Left renal cortex interstitium (tissue), 4 donors: Measurements from ENCODE around the gene KIF23. TPM values are rescaled to one million over a fixed set of nuclear protein-coding genes. Genes with fewer than 3 reads are reported as not detected.

Experiments
- DNase-seq, 4 donors: peaks; one replicate each; pipeline ENCODE4 v3.0.0-alpha.2; 2013; ENCODE audit warnings: low read depth in 4 of 4, low spot score in 2 of 4, missing footprints in 1 of 4
- polyA plus RNA-seq, 4 donors: library from polyadenylated mRNA; unstranded; fragments of 120-200 nt; gene quantifications; one replicate each; pipeline ENCODE4 v1.2.1, GENCODE V29; 2013; ENCODE audit not compliant: insufficient read length in 4 of 4

The KIF23 gene
- polyA plus RNA-seq, 4 donors = 26.5 to 43.7 (median 37.9) TPM

DNA sequence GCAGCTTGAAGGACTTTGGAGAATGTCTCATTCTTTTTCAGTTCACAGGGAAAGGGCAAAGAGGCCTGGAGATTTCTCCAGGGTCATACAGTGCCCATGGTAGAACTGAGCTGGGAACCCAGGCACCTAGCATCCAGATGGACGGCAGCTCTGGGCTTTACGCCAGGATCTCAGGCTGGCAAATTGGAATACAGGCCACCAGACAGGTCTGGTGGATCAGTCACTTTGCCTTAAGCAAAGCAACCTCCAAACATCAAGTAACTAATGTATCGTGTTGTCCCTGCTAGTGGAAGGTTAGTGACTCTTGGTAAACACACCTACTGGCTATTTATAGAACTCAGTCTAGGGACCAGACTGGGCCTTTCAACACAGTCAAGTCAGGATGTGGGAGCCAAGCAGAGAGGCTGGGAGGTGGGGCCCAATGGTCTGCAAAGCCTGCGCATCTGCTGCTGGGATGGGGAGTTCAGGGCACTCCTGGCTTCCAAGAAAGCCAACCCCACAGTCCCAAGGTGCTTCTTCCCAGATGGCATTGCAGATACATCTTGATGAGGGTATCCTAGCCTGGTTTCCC is 68.6 kb downstream of the KIF23 start:
- no peak for DNase-seq

DNA sequence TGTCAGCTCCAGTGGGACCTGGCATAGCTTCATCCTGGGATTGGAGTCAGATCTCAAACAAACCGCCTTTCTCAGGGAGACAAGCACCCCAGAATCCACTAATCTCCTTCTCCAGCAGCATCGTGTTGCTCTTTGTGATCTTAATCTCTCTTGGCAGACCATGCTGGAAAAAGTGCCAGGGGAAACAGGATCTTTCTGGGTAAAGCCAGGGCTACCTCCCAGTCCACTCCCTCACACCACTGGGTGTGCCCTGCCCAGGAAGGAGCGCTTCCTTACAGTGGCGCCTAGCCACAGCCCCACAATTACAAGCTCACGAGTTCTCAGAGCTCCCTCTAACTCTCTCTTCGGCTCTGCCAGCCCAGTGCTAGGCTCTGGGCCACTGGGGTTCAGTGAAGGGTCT is 70.7 kb downstream of the KIF23 start:
- no peak for DNase-seq

DNA sequence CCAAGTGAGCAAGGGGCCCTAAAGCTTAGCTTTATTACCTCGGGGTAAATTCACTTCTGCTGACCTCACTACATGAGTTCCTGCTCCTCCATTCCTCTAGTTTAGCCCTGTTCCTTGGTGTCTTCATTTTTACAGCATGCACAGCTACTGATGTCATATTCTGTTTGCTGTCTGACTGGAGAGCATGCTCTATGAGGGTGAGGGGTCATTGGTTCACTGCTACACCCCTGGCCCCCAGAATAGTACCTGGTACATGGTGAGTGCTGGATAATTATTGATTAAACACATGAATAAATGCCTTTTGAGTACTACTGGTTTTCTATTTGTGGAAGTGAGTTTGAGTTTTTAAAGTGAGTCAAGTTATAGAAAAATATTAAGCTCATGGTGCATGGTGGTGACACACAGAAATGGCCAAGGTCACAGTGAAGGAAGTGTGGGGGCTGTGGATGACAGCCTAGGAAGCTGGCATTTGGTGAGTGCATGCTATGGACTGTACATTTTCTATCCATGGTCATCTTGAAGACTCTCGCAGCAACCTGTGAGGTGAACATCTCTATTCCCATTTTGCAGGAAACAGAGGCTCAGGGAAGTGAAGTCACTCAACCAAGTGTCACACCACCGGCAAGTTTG is 72.4 kb downstream of the KIF23 start:
- no peak for DNase-seq

DNA sequence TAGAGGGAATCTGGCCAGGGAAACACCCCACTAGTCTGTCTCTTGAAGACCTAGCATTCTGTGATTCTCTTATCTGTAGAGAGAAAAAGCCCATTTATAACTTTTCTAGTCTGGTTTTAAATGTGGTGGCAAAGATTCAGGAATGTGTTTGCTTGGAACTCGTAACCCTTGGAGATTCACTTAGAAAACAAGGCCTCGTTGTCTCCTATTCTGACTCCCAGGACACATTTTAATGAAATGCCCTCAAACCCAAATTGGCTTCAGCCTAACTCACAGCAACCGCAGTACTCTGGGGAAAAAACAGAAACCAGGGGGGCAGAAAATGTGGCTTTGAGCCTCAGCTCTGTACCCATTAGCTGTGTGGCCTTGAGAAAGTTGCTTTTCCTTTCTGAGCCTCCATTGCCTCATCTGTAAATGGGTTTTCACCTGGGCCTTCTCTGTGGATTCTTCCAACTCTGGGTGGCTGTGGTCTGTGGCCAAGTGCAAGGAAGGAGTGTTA is 75.0 kb downstream of the KIF23 start:
- no peak for DNase-seq

DNA sequence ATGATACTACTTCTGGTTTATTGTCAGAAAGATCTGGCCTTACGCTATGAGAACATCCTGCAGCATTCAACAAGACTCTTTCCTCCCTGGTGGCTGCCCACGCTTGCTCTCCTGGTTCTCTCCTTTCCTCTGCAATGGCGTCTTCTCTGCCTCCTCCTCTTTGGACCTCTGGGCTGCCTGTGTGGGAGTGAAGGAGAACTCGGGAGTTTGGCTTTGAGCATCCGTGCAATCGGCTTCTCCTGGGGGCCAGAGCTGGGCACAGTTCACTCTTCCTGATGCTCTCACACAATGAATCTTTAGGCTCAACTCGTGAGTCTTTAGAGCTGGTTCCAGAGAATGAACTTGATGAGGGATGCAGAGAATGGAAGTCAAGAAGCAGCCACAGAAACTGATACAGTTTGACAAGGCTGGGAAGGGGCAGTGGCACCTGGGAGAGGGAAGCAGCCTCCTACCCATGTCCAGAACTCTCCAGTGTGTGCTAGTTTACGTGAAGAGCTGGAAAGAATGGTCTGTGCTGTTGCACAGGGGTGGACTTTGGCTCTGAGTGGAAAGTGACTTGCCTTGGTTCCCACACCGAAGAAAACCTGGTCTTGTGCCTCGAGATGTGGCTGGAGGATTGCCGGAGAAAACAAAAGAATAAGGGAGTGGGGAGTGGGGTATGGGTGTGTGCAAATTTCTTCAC is 76.3 kb downstream of the KIF23 start:
- DNase-seq = no peak

DNA sequence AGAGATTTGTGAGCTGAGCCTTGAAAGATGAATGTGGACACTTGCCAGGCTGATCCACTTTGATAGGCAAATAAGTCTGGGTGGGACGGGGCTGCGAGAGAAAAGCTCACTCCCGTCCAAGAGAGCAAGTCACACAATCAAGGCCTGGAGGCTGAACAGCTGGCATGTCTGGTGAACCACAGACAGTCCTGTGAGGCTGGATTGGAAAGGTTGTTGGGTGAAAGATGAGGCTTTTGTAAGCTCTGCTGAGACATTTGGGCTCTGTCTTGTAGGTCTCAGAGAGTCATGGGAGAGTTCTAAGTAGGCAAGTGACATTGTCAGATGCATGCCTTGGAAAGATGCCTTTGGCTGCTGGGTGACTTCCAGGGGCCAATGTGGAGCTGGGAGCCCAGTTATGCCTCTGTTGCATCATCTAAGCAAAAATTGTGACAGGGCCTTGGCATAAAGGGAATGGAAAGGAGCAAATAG is 76.9 kb downstream of the KIF23 start:
- no peak for DNase-seq

DNA sequence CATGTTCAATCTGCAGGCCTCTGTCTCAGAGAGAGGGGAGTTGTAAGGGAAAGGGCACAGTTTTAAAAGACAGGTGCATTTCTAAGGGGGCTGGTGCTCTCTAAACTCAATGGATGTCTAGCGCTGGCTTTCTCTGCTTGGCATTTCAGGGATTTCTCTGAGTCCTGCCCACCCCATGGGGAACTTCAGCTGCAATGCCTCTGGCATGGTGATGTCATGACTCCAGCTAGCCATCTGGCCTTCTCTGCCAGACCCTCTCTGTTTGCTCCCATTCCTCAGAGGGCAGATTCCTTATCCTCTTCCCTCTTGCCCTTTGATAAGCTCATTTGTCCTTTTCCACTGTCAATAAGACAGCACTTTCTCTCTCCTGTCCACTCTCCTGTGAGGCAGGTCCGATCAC is 79.3 kb downstream of the KIF23 start:
- DNase-seq = no peak

DNA sequence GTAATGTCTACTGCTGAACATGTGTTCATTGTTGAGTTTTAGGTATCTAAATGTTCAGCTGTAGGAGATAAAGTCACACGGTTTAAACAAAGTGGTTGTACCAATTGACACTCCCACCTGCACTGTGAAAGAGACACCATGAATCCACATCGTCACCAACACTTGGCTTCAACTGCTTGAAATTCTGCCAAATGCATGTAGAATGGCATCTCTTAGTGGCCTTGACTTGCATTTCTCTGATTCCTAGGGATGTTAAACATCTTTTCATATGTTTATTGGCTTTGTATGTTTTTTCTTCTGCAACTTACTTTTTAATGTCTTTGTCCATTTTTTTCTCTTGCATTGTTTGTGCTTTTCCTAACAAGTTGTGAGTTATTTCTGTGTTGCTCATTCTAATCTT is 81.9 kb downstream of the KIF23 start:
- no peak for DNase-seq

DNA sequence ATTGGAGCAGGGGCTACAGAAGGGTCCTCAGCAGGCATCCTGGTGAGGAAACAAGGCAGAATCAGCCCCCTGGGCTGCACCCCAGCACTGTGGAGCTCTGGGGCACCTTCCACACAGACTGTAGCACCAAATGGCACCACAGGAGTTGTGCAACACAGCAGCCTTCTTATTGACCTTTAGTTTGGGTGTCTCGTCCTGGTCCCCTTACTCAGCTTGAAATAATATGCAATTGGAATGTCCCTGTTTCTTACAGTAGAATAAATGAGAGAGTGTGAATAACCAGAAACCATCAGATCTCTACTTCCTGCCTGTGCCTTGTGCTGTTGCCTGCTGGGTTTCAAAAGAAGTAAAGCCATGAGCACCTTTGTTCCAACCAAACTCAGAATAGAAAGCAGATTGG is 82.9 kb downstream of the KIF23 start:
- DNase-seq = no peak

DNA sequence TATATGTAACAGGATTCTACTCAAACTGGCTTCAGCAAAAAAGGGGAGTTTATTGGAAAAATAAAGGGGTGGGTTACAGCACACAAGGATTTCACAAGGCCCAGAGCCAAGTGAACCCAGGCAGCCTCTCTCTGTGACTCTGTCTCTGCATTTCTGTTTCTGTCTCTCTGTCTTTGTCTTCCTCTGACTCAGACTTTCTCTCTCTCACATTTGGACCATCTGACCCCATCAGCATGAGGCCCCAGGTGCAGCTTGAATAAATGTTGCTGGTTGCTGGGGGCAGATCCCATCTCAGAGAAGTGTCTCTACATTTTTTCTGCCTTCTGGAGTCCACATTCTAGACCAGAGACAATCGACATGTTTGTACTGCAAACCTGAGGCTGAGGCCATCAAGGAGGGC is 83.5 kb downstream of the KIF23 start:
- DNase-seq = no peak

Other genes starting within 250 kb of the KIF23 start
- gene PAQR5, start 115.4 kb upstream of the KIF23 start, polyA plus RNA-seq = 10 to 100 TPM; 28.3 to 35.8 (median 33.6) TPM
- 1,000 to 10,000 TPM; 1,373 to 2,111 (median 1,632) TPM for gene RPLP1, start 38.5 kb downstream of the KIF23 start, polyA plus RNA-seq